ENCODE results near the gene MMP12. TPM values are rescaled to one million over a fixed set of nuclear protein-coding genes. Genes with fewer than 3 reads are reported as not detected.

MMP12 gene
- total RNA-seq, 1 donor from 2014 or later = not detected

DNA sequence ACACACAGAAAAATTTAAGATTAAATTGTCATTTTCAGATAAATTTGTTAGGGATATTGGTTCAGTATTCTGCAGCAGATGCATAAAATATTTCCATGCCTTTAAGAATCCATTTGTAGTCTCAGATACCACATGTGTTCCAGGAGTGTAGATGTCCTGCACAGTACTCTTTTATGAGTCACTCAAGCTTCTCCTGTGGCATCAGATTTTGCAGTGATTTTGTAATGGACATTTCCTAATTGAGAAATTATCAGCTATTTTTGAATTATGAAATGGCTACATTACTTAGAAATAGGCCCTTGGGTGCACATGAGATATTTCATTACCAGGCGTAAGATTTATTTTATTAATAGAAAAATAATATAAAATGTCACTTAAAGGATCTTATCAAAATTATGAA is 50.2 kb downstream of the MMP12 start:
- TF ChIP-seq, protein P1, sequence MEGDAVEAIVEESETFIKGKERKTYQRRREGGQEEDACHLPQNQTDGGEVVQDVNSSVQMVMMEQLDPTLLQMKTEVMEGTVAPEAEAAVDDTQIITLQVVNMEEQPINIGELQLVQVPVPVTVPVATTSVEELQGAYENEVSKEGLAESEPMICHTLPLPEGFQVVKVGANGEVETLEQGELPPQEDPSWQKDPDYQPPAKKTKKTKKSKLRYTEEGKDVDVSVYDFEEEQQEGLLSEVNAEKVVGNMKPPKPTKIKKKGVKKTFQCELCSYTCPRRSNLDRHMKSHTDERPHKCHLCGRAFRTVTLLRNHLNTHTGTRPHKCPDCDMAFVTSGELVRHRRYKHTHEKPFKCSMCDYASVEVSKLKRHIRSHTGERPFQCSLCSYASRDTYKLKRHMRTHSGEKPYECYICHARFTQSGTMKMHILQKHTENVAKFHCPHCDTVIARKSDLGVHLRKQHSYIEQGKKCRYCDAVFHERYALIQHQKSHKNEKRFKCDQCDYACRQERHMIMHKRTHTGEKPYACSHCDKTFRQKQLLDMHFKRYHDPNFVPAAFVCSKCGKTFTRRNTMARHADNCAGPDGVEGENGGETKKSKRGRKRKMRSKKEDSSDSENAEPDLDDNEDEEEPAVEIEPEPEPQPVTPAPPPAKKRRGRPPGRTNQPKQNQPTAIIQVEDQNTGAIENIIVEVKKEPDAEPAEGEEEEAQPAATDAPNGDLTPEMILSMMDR (IDR thresholded peaks at IDR 0.05) = no peak
- Mint-ChIP-seq H3K36me3 (ENCODE audit: unreplicated experiment) (no peaks in the 10 kb centered on the region), H3K27me3 (ENCODE audit: unreplicated experiment) (peaks cover 6% of the 10 kb centered on the region), H3K4me1 (ENCODE audit: unreplicated experiment) (no peaks in the 10 kb centered on the region), H3K4me3 (ENCODE audit: unreplicated experiment) (no peak overlapping the region), H3K27ac (ENCODE audit: unreplicated experiment) (no peak overlapping the region), H3K9me3 (ENCODE audit: unreplicated experiment) (no peaks in the 10 kb centered on the region)
- DNase-seq (ENCODE audit: extremely low spot score, unreplicated experiment) = no peak

DNA sequence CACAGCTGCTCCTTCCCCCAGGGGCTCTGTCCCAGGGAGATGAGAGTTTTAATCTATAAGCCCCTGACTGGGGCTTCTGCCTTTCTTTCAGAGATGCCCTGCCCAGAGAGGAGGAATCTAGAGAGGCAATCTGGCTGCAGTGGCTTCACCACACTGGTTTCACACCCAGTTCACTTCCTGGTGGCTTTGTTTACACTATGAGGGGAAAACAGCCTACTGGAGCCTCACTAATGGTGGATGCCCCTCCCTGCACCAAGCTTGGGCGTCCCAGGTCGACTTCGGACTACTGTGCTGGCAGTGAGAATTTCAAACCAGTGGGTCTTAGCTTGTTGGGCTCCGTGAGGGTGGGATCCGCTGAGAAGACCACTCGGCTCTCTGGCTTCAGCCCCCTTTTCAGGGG is 55.3 kb downstream of the MMP12 start:
- TF ChIP-seq, protein P1 (IDR thresholded peaks at IDR 0.05) = no peak

DNA sequence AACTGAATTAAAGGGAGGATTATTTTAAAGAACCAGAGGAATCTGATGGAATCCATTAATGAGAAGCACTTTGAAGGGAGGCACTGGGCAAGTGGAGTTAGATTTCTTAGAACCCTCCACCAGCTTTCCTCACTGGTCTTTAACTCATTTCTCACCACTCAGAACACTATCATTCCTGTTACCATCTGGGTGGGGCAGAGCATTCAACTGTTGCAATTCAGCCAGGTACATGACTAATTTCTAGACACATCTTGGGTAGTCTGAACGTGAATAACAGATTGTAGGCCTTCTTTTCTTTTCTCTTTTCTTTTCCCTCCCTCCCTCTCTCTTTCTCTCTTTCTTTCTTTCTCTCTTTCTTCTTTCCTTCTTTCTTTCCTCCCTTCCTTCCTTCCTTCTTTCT is 61.3 kb downstream of the MMP12 start:
- H3K27me3 Mint-ChIP-seq (ENCODE audit: unreplicated experiment) = peaks cover 30% of the 10 kb centered on the region
- DNase-seq (ENCODE audit: extremely low spot score, unreplicated experiment) = no peak
- H3K9me3 Mint-ChIP-seq (ENCODE audit: unreplicated experiment) = peaks cover 21% of the 10 kb centered on the region
- H3K4me3 Mint-ChIP-seq (ENCODE audit: unreplicated experiment) = no peak overlapping the region
- H3K4me1 Mint-ChIP-seq (ENCODE audit: unreplicated experiment) = no peaks in the 10 kb centered on the region
- no peak overlapping the region for H3K27ac Mint-ChIP-seq (ENCODE audit: unreplicated experiment)
- TF ChIP-seq, protein P1 (IDR thresholded peaks at IDR 0.05) = no peak
- peaks cover 2% of the 10 kb centered on the region for H3K36me3 Mint-ChIP-seq (ENCODE audit: unreplicated experiment)

More for the DNA sequence above, 55.3 kb downstream of the MMP12 start:
- Mint-ChIP-seq H3K27ac (ENCODE audit: unreplicated experiment) (no peak overlapping the region), H3K4me1 (ENCODE audit: unreplicated experiment) (no peaks in the 10 kb centered on the region), H3K4me3 (ENCODE audit: unreplicated experiment) (no peak overlapping the region), H3K36me3 (ENCODE audit: unreplicated experiment) (peaks cover 2% of the 10 kb centered on the region), H3K27me3 (ENCODE audit: unreplicated experiment) (peaks cover 22% of the 10 kb centered on the region), H3K9me3 (ENCODE audit: unreplicated experiment) (peaks cover 23% of the 10 kb centered on the region)
- DNase-seq (ENCODE audit: extremely low spot score, unreplicated experiment) = no peak

Other genes with a start within 250 kb of the MMP12 start
- not detected in 2 replicates for gene MMP20, start 249.7 kb downstream of the MMP12 start, total RNA-seq
- gene MMP27, start 169.2 kb downstream of the MMP12 start, total RNA-seq = not detected in 2 replicates
- not detected in 2 replicates for gene MMP8, start 150.0 kb downstream of the MMP12 start, total RNA-seq
- not detected in 2 replicates for gene MMP10, start 94.4 kb downstream of the MMP12 start, total RNA-seq
- gene MMP1, start 76.8 kb downstream of the MMP12 start, total RNA-seq = not detected in 2 replicates
- not detected in 2 replicates for gene MMP3, start 31.4 kb downstream of the MMP12 start, total RNA-seq
- 0.21 and 0.39 TPM in 2 replicates for gene MMP13, start 80.8 kb upstream of the MMP12 start, total RNA-seq
- 28.7 and 29.1 TPM in 2 replicates for gene DCUN1D5, start 217.2 kb upstream of the MMP12 start, total RNA-seq
- gene DYNC2H1, start 234.4 kb upstream of the MMP12 start, total RNA-seq = 22.6 and 23.4 TPM in 2 replicates